Activated naive CD8-positive, alpha-beta T cell treated with anti-CD3 and anti-CD28 coated beads for 36 hours (primary cell): ENCODE measurements around the gene HOGA1. TPM values are rescaled to one million over a fixed set of nuclear protein-coding genes. Genes with fewer than 3 reads are reported as not detected.

Experiments
- DNase-seq: peaks from one replicate; pipeline ENCODE4 v3.0.0; 2021
- H3K27ac Mint-ChIP-seq: one replicate; pipeline ENCODE4 v1.8.0; 2022; ENCODE audit warnings: mild to moderate bottlenecking, moderate library complexity, mixed read lengths
- H3K27me3 Mint-ChIP-seq: one replicate; pipeline ENCODE4 v1.8.0; 2022; ENCODE audit warnings: mild to moderate bottlenecking, mixed read lengths
- H3K36me3 Mint-ChIP-seq: one replicate; pipeline ENCODE4 v1.8.0; 2021; ENCODE audit warnings: mild to moderate bottlenecking, mixed read lengths
- H3K4me1 Mint-ChIP-seq: one replicate; pipeline ENCODE4 v1.8.0; 2021; ENCODE audit warnings: mixed read lengths
- H3K4me3 Mint-ChIP-seq: one replicate; pipeline ENCODE4 v1.8.0; 2022; ENCODE audit warnings: mild to moderate bottlenecking, moderate library complexity, mixed read lengths
- H3K9me3 Mint-ChIP-seq: one replicate; pipeline ENCODE4 v1.8.0; 2022; ENCODE audit warnings: mixed read lengths
- total RNA-seq, 2 experiments: library from RNA; stranded (reverse); gene quantifications; one replicate each; pipeline ENCODE4 v1.2.3, GENCODE V29; 2021

HOGA1 gene
- total RNA-seq = not detected

- no peak within 1 kb of the TSS for H3K4me3 Mint-ChIP-seq
- no peaks in the 10 kb centered on the region for H3K36me3 Mint-ChIP-seq
- no peak for DNase-seq
- peaks cover 5% of the 10 kb centered on the region for H3K27me3 Mint-ChIP-seq
- no peaks in the 10 kb centered on the region for H3K9me3 Mint-ChIP-seq
- H3K27ac Mint-ChIP-seq = no peak within 1 kb of the TSS
- no peaks in the 10 kb centered on the region for H3K4me1 Mint-ChIP-seq
Measured at GRCh38 chr10:97584060-97584797, at the start of gene HOGA1. Gene HOGA1, plus strand, starts transcription at chr10:97584389. Its CDS starts 315 bp downstream, at chr10:97584704.

- no peaks in the 10 kb centered on the region for H3K36me3 Mint-ChIP-seq
- H3K4me3 Mint-ChIP-seq = no peak overlapping the region
- H3K27ac Mint-ChIP-seq = no peak overlapping the region
- H3K27me3 Mint-ChIP-seq = no peaks in the 10 kb centered on the region
- DNase-seq = peak; percentile 36
- no peaks in the 10 kb centered on the region for H3K9me3 Mint-ChIP-seq
- H3K4me1 Mint-ChIP-seq = no peaks in the 10 kb centered on the region
Measured at GRCh38 chr10:97534746-97535367, 49.3 kb upstream of the HOGA1 start.

GRCh38 chr10:97537186-97537869, 46.9 kb upstream of the HOGA1 start:
- Mint-ChIP-seq H3K4me1 (peaks cover 7% of the 10 kb centered on the region), H3K27me3 (no peaks in the 10 kb centered on the region), H3K27ac (no peak overlapping the region), H3K9me3 (no peaks in the 10 kb centered on the region), H3K4me3 (no peak overlapping the region), H3K36me3 (no peaks in the 10 kb centered on the region)
- DNase-seq = no peak

GRCh38 chr10:97538411-97538810, 45.8 kb upstream of the HOGA1 start:
- DNase-seq = no peak
- Mint-ChIP-seq H3K27ac (no peak overlapping the region), H3K27me3 (no peaks in the 10 kb centered on the region), H3K9me3 (no peaks in the 10 kb centered on the region), H3K4me1 (peaks cover 16% of the 10 kb centered on the region), H3K36me3 (no peaks in the 10 kb centered on the region), H3K4me3 (no peak overlapping the region)

GRCh38 chr10:97538839-97539238, 45.4 kb upstream of the HOGA1 start:
- H3K27me3 Mint-ChIP-seq = no peaks in the 10 kb centered on the region
- DNase-seq = no peak
- no peaks in the 10 kb centered on the region for H3K9me3 Mint-ChIP-seq
- H3K27ac Mint-ChIP-seq = no peak overlapping the region
- no peak overlapping the region for H3K4me3 Mint-ChIP-seq
- H3K4me1 Mint-ChIP-seq = peaks cover 20% of the 10 kb centered on the region
- H3K36me3 Mint-ChIP-seq = no peaks in the 10 kb centered on the region

- H3K9me3 Mint-ChIP-seq = no peaks in the 10 kb centered on the region
- H3K4me1 Mint-ChIP-seq = peaks cover 20% of the 10 kb centered on the region
- H3K36me3 Mint-ChIP-seq = no peaks in the 10 kb centered on the region
- H3K27me3 Mint-ChIP-seq = no peaks in the 10 kb centered on the region
- no peak for DNase-seq
- no peak overlapping the region for H3K27ac Mint-ChIP-seq
- H3K4me3 Mint-ChIP-seq = no peak overlapping the region
Measured at GRCh38 chr10:97539523-97540200, 44.5 kb upstream of the HOGA1 start.

- Mint-ChIP-seq H3K4me3 (no peak overlapping the region), H3K27me3 (no peaks in the 10 kb centered on the region), H3K36me3 (no peaks in the 10 kb centered on the region), H3K27ac (no peak overlapping the region), H3K4me1 (peaks cover 20% of the 10 kb centered on the region), H3K9me3 (no peaks in the 10 kb centered on the region)
- no peak for DNase-seq
Measured at GRCh38 chr10:97540669-97541500, 43.3 kb upstream of the HOGA1 start.

GRCh38 chr10:97542169-97543024, 41.8 kb upstream of the HOGA1 start:
- Mint-ChIP-seq H3K9me3 (no peaks in the 10 kb centered on the region), H3K27ac (peak overlapping the region; percentile 48), H3K27me3 (no peaks in the 10 kb centered on the region), H3K4me3 (no peak overlapping the region), H3K36me3 (no peaks in the 10 kb centered on the region), H3K4me1 (peaks cover 20% of the 10 kb centered on the region)
- peak; percentile 52 for DNase-seq

- peak; percentile 72 for DNase-seq
- H3K4me1 Mint-ChIP-seq = peaks cover 23% of the 10 kb centered on the region
- no peak overlapping the region for H3K4me3 Mint-ChIP-seq
- H3K27ac Mint-ChIP-seq = peak overlapping the region; percentile 17
- no peaks in the 10 kb centered on the region for H3K27me3 Mint-ChIP-seq
- H3K9me3 Mint-ChIP-seq = no peaks in the 10 kb centered on the region
- H3K36me3 Mint-ChIP-seq = no peaks in the 10 kb centered on the region
Measured at GRCh38 chr10:97543025-97543546, 41.1 kb upstream of the HOGA1 start.

GRCh38 chr10:97546456-97547270, 37.5 kb upstream of the HOGA1 start:
- Mint-ChIP-seq H3K9me3 (no peaks in the 10 kb centered on the region), H3K27ac (no peak overlapping the region), H3K4me3 (no peak overlapping the region), H3K27me3 (no peaks in the 10 kb centered on the region), H3K36me3 (no peaks in the 10 kb centered on the region), H3K4me1 (peaks cover 23% of the 10 kb centered on the region)
- DNase-seq = no peak

GRCh38 chr10:97547271-97547600, 37.0 kb upstream of the HOGA1 start:
- Mint-ChIP-seq H3K9me3 (no peaks in the 10 kb centered on the region), H3K27ac (no peak overlapping the region), H3K4me3 (no peak overlapping the region), H3K27me3 (no peaks in the 10 kb centered on the region), H3K4me1 (peaks cover 17% of the 10 kb centered on the region), H3K36me3 (no peaks in the 10 kb centered on the region)
- no peak for DNase-seq

GRCh38 chr10:97547962-97548361, 36.2 kb upstream of the HOGA1 start:
- Mint-ChIP-seq H3K27me3 (no peaks in the 10 kb centered on the region), H3K27ac (no peak overlapping the region), H3K36me3 (no peaks in the 10 kb centered on the region), H3K4me3 (no peak overlapping the region), H3K4me1 (peaks cover 12% of the 10 kb centered on the region), H3K9me3 (no peaks in the 10 kb centered on the region)
- DNase-seq = no peak

GRCh38 chr10:97548828-97549455, 35.2 kb upstream of the HOGA1 start:
- peaks cover 7% of the 10 kb centered on the region for H3K4me1 Mint-ChIP-seq
- H3K4me3 Mint-ChIP-seq = no peak overlapping the region
- H3K36me3 Mint-ChIP-seq = no peaks in the 10 kb centered on the region
- no peaks in the 10 kb centered on the region for H3K9me3 Mint-ChIP-seq
- no peaks in the 10 kb centered on the region for H3K27me3 Mint-ChIP-seq
- H3K27ac Mint-ChIP-seq = no peak overlapping the region
- no peak for DNase-seq
